HL-60 (cell line): Measurements from ENCODE around the gene ABHD16B.

Source experiments
- DNase-seq, 2 experiments: peaks; one replicate each; pipeline ENCODE4 v3.0.0-alpha.2; 2010 to 2020; ENCODE audit warnings: low read depth in 1 of 2, low spot score in 1 of 2
- H3K27ac ChIP-seq: fragments of 250-450 bp; sonication (Bioruptor Pico); replicated peaks from 2 replicates; pipeline ENCODE4 v1.5.1; 2020; ENCODE audit warnings: mild to moderate bottlenecking, moderate library complexity
- H3K27me3 ChIP-seq: fragments of 250-450 bp; sonication (Bioruptor Pico); 2 replicates; pipeline ENCODE4 v1.5.1; 2021; ENCODE audit warnings: mild to moderate bottlenecking, moderate library complexity; ENCODE audit not compliant: insufficient read depth, poor library complexity, severe bottlenecking
- H3K4me3 ChIP-seq: replicated peaks from 2 replicates; pipeline ENCODE4 v1.5.1; 2011; ENCODE audit warnings: mild to moderate bottlenecking, control low read depth, low read length; ENCODE audit not compliant: insufficient read depth
- CTCF ChIP-seq: IDR thresholded peaks from one replicate; pipeline ENCODE4 v1.5.1; 2011; ENCODE audit warnings: low read length, control low read depth, inconsistent platforms; ENCODE audit not compliant: insufficient read depth
- GABPA ChIP-seq: IDR thresholded peaks from 2 replicates; pipeline ENCODE4 v1.6.1; 2012; ENCODE audit warnings: low read depth
- POLR2AphosphoS5 ChIP-seq: IDR thresholded peaks from 2 replicates; pipeline ENCODE4 v1.6.1; 2012; ENCODE audit warnings: low read depth
- REST ChIP-seq: IDR thresholded peaks from 2 replicates; pipeline ENCODE4 v1.6.1; 2012; ENCODE audit warnings: low read depth; ENCODE audit not compliant: insufficient replicate concordance
- SPI1 ChIP-seq: IDR thresholded peaks from 2 replicates; pipeline ENCODE4 v1.6.1; 2012; ENCODE audit warnings: low read depth, mild to moderate bottlenecking, borderline replicate concordance

ABHD16B gene

GRCh38 chr20:63842258-63842657 lies 19.0 kb upstream of the ABHD16B start:
- H3K27me3 ChIP-seq: peaks cover 7% of the 10 kb centered on the region
- no peak for DNase-seq
- TF ChIP-seq CTCF (no peak), POLR2AphosphoS5 (no peak), SPI1 (no peak), GABPA (no peak), REST (no peak)
- H3K27ac ChIP-seq: no peak overlapping the region
- H3K4me3 ChIP-seq: no peak overlapping the region

DNA sequence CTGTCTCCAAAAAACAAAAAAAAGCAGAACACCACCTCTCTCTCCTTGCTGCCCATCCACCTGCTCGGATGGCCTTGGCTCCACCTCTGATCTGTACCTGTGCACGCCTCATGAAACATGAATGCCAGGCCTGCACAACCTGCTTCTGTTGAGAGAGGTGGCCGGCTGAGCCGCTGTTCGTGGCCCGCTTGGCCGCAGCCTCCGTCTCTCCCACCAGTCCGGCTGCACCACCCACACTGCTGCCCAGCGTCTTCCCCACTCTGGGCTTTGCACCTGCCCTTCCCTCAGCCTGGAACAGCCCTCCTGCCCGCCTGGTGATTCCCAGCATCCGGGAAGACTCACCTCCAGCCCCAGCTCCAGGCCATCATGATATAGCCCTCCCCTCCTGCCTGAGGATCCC lies 18.1 kb upstream of the ABHD16B start:
- TF ChIP-seq REST: no peak
- no peak for TF ChIP-seq CTCF
- TF ChIP-seq SPI1: no peak
- TF ChIP-seq POLR2AphosphoS5: no peak
- TF ChIP-seq GABPA: no peak
- H3K27ac ChIP-seq: no peak overlapping the region
- H3K27me3 ChIP-seq: peaks cover 7% of the 10 kb centered on the region
- no peak overlapping the region for H3K4me3 ChIP-seq
- no peak for DNase-seq

DNA sequence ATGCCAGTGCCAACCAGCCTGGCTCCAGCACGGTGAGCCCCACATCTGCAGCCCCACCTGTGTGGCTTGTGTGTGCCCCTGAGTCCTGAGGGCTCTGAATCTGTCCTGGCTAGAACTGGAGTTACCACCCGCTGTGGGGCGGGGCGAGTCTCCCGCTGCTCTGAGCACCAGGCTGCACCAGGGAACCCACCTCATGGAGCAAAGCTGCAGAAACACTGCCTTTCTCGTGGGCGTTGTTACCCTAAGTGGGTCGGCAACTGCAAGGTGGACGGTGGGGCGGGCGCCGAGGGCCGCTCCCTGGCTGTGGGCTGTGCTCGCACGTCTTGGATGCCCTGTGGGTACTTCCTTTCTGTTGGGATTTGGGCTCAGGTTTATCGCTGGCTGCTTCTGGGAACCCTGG lies 17.5 kb upstream of the ABHD16B start:
- TF ChIP-seq SPI1 (no peak), CTCF (no peak), POLR2AphosphoS5 (no peak), GABPA (no peak), REST (no peak)
- peaks cover 7% of the 10 kb centered on the region for H3K27me3 ChIP-seq

More for the DNA sequence above, 17.5 kb upstream of the ABHD16B start:
- no peak for DNase-seq
- Histone ChIP-seq H3K4me3 (no peak overlapping the region), H3K27ac (no peak overlapping the region)
